Body of pancreas (tissue), 4 donors: Measurements from ENCODE around the gene KCTD2. TPM values are rescaled to one million over a fixed set of nuclear protein-coding genes. Genes with fewer than 3 reads are reported as not detected.
"Not testable (repeated sequence)": the region's sequence is repeated elsewhere in the genome, so short reads cannot be mapped to it uniquely, and the experiment has no call there.

Experiments
- ATAC-seq: fragments of 150-250 bp; one replicate; pipeline ENCODE4 v1.9.1; 2016
- DNase-seq, 4 donors: peaks; one replicate each; pipeline ENCODE4 v3.0.0-alpha.2; 2019
- H3K27ac ChIP-seq, 4 donors: fragments of 200-600 bp; sonication (generic); 1 replicate in 3 of 4; 2 replicates in 1 of 4; pipeline versions ENCODE4 v1.5.1 to v1.6.1; 2016 to 2019; ENCODE audit warnings: mild to moderate bottlenecking in 1 of 4, mixed read lengths in 1 of 4, moderate library complexity in 1 of 4
- H3K27me3 ChIP-seq, 2 donors: fragments of 200-600 bp; sonication (generic); one replicate each; pipeline ENCODE4 v1.6.0; 2016; ENCODE audit warnings: mild to moderate bottlenecking in 1 of 2
- H3K36me3 ChIP-seq, 2 donors: fragments of 200-600 bp; sonication (generic); replicated peaks in 1 of 2; 2 replicates each; pipeline ENCODE4 v1.5.1; 2016; ENCODE audit warnings: low read depth in 2 of 2; ENCODE audit not compliant: insufficient read depth in 1 of 2
- H3K4me1 ChIP-seq: fragments of 200-600 bp; sonication (generic); one replicate; pipeline ENCODE4 v1.6.0; 2016
- H3K4me3 ChIP-seq, 2 donors: fragments of 200-600 bp; sonication (generic); 1 replicate in 1 of 2; 2 replicates in 1 of 2; pipeline ENCODE4 v1.5.1; 2016 to 2019
- H3K9me3 ChIP-seq, 3 donors: fragments of 200-600 bp; sonication (generic); 1 replicate in 2 of 3; 2 replicates in 1 of 3; pipeline ENCODE4 v1.5.1; 2016
- CTCF ChIP-seq, 7 experiments: fragments of 450-650 bp in 4 of 7; fragments of 200-600 bp in 3 of 7; sonication (generic) in 3 of 7; IDR thresholded peaks; one replicate each; pipeline ENCODE4 v1.5.1; 2016 to 2019; ENCODE audit warnings: antibody characterized with exemption in 7 of 7
- POLR2A ChIP-seq, 3 donors: fragments of 450-650 bp; IDR thresholded peaks; one replicate each; pipeline ENCODE4 v1.6.1; 2016; ENCODE audit warnings: antibody characterized with exemption in 3 of 3, mild to moderate bottlenecking in 2 of 3
- WGBS, 2 donors: methylation state at CpG; one replicate each; pipeline ENCODE4 v1.1.5; 2017; 5-methylcytosine and 5-hydroxymethylcytosine counted together
- intact Hi-C: fragments of 100-400 bp; cut with DNase I; formaldehyde crosslinking; loops from one replicate; pipeline ENCODE4 v1.15.1; 2023
- total RNA-seq, 2 donors: library from RNA; depleted of rRNA; stranded (reverse); fragments of >200 nt; gene quantifications; one replicate each; pipeline ENCODE4 v1.1.0, GENCODE V29; 2016

Gene KCTD2
- total RNA-seq, 2 donors from 2014 or later, result 11.2 to 12.7 TPM

- Histone ChIP-seq H3K4me3 (no peak overlapping the region), H3K27ac (no peak overlapping the region), H3K4me1 (peaks cover 21% of the 10 kb centered on the region), H3K36me3 (peaks cover 0 to 11% of the 10 kb centered on the region in 2 donors), H3K27me3 (no peaks in the 10 kb centered on the region), H3K9me3 (no peaks in the 10 kb centered on the region)
- ATAC-seq (no peak), DNase-seq (no peak)
- TF ChIP-seq CTCF (IDR thresholded peaks at IDR 0.05) (no peak), POLR2A (IDR thresholded peaks at IDR 0.05) (no peak)
- intact Hi-C loops, result no loop called here
- WGBS, 2 donors, result 79 to 84% methylated on average over 7 of the region's 7 CpGs
Observed at GRCh38 chr17:75044716-75045115, 2.3 kb upstream of the KCTD2 start.

- DNase-seq, H3K36me3 ChIP-seq, H3K9me3 ChIP-seq, H3K27me3 ChIP-seq, intact Hi-C loops, ATAC-seq: not testable (repeated sequence)
- H3K4me3 ChIP-seq, result peak overlapping the region; percentile 62 to 92
- WGBS, 2 donors, result 13 to 20% methylated on average over 24 to 25 of the region's 25 CpGs
- H3K27ac ChIP-seq, result peak overlapping the region in 3 of 4 donors; percentile 83 to 97 (median 93)
- H3K4me1 ChIP-seq, result peaks cover 21% of the 10 kb centered on the region
Observed at GRCh38 chr17:75045946-75046406, 1.0 kb upstream of the KCTD2 start.

GRCh38 chr17:75047398-75048098 lies 523 bp downstream of the KCTD2 start:
- ATAC-seq, result no peak
- intact Hi-C loops, result no loop called here
- no peak for TF ChIP-seq POLR2A (IDR thresholded peaks at IDR 0.05)
- no peak for TF ChIP-seq CTCF (IDR thresholded peaks at IDR 0.05)
- WGBS, 2 donors, result 0 to 1% methylated on average over 16 to 30 of the region's 38 CpGs
- DNase-seq, result peak; percentile 27 to 49 (median 34)
- no peaks in the 10 kb centered on the region for H3K27me3 ChIP-seq
- H3K9me3 ChIP-seq, result no peaks in the 10 kb centered on the region
- H3K27ac ChIP-seq, result peak overlapping the region; percentile 83 to 97 (median 94)
- peaks cover 21% of the 10 kb centered on the region for H3K4me1 ChIP-seq
- no peaks in the 10 kb centered on the region for H3K36me3 ChIP-seq
- peak overlapping the region; percentile 44 to 67 for H3K4me3 ChIP-seq

GRCh38 chr17:75048249-75048878 lies 1.3 kb downstream of the KCTD2 start:
- no peaks in the 10 kb centered on the region for H3K27me3 ChIP-seq
- no peak for TF ChIP-seq CTCF (IDR thresholded peaks at IDR 0.05)
- TF ChIP-seq POLR2A (IDR thresholded peaks at IDR 0.05), result no peak
- DNase-seq, result peak; percentile 54 to 72 (median 68)
- no peak overlapping the region for H3K4me3 ChIP-seq
- 12% methylated on average over 5 of the region's 5 CpGs for WGBS, 2 donors
- no peak for ATAC-seq
- H3K9me3 ChIP-seq, result no peaks in the 10 kb centered on the region
- H3K36me3 ChIP-seq, result peaks cover 0 to 2% of the 10 kb centered on the region in 2 donors
- peak overlapping the region in 3 of 4 donors; percentile 42 to 97 (median 93) for H3K27ac ChIP-seq
- H3K4me1 ChIP-seq, result peaks cover 21% of the 10 kb centered on the region
- intact Hi-C loops, result no loop called here

- H3K4me3 ChIP-seq, result no peak overlapping the region
- peaks cover 21% of the 10 kb centered on the region for H3K4me1 ChIP-seq
- ATAC-seq (no peak), DNase-seq (no peak)
- TF ChIP-seq CTCF (IDR thresholded peaks at IDR 0.05), result no peak
- TF ChIP-seq POLR2A (IDR thresholded peaks at IDR 0.05), result no peak
- intact Hi-C loops, result no loop called here
- WGBS, 2 donors, result 88% methylated on average over 5 of the region's 5 CpGs
- no peaks in the 10 kb centered on the region for H3K27me3 ChIP-seq
- no peaks in the 10 kb centered on the region for H3K9me3 ChIP-seq
- H3K36me3 ChIP-seq, result peaks cover 0 to 2% of the 10 kb centered on the region in 2 donors
- H3K27ac ChIP-seq, result peak overlapping the region in 1 of 4 donors; percentile 97
Observed at GRCh38 chr17:75049057-75049456, 2.0 kb downstream of the KCTD2 start.
